Measurements from ENCODE around the gene PLXNA4. TPM values are rescaled to one million over a fixed set of nuclear protein-coding genes. Genes with fewer than 3 reads are reported as not detected.

The PLXNA4 gene
- total RNA-seq, 1 donor from 2014 or later, result 14.0 TPM

GRCh38 chr7:132228240-132228639 lies 348.0 kb downstream of the PLXNA4 start:
- intact Hi-C loops (cut with DNase I), result no loop called here
- no peak overlapping the region for H3K4me3 ChIP-seq
- H3K9me3 ChIP-seq, result no peaks in the 10 kb centered on the region
- DNase-seq (ENCODE audit: extremely low spot score in 2 of 2), result no peak
- TF ChIP-seq POLR2A (IDR thresholded peaks at IDR 0.05) (no peak), CTCF (IDR thresholded peaks at IDR 0.05) (no peak), POLR2AphosphoS5 (IDR thresholded peaks at IDR 0.05; ENCODE audit: insufficient read depth in 1 of 2, low read depth in 1 of 2) (no peak)
- no peaks in the 10 kb centered on the region for H3K36me3 ChIP-seq
- H3K27me3 ChIP-seq, result no peaks in the 10 kb centered on the region
- H3K27ac ChIP-seq, result no peak overlapping the region
- no peaks in the 10 kb centered on the region for H3K4me1 ChIP-seq

GRCh38 chr7:132226957-132227290 lies 349.3 kb downstream of the PLXNA4 start:
- no peak overlapping the region for H3K4me3 ChIP-seq
- intact Hi-C loops (cut with DNase I), result no loop called here
- H3K27me3 ChIP-seq, result no peaks in the 10 kb centered on the region
- H3K36me3 ChIP-seq, result no peaks in the 10 kb centered on the region
- no peak for DNase-seq (ENCODE audit: extremely low spot score in 2 of 2)
- no peaks in the 10 kb centered on the region for H3K9me3 ChIP-seq
- H3K4me1 ChIP-seq, result no peaks in the 10 kb centered on the region
- H3K27ac ChIP-seq, result no peak overlapping the region
- TF ChIP-seq POLR2A (IDR thresholded peaks at IDR 0.05), result no peak
- TF ChIP-seq CTCF (IDR thresholded peaks at IDR 0.05), result no peak
- no peak for TF ChIP-seq POLR2AphosphoS5 (IDR thresholded peaks at IDR 0.05; ENCODE audit: insufficient read depth in 1 of 2, low read depth in 1 of 2)

- no peaks in the 10 kb centered on the region for H3K9me3 ChIP-seq
- no peaks in the 10 kb centered on the region for H3K4me1 ChIP-seq
- no peaks in the 10 kb centered on the region for H3K27me3 ChIP-seq
- no peak overlapping the region for H3K4me3 ChIP-seq
- no peaks in the 10 kb centered on the region for H3K36me3 ChIP-seq
- no peak overlapping the region for H3K27ac ChIP-seq
- TF ChIP-seq POLR2AphosphoS5 (IDR thresholded peaks at IDR 0.05; ENCODE audit: insufficient read depth in 1 of 2, low read depth in 1 of 2) (no peak), POLR2A (IDR thresholded peaks at IDR 0.05) (no peak), CTCF (IDR thresholded peaks at IDR 0.05) (no peak)
- no peak for DNase-seq (ENCODE audit: extremely low spot score in 2 of 2)
- intact Hi-C loops (cut with DNase I), result no loop called here
These were observed 350.0 kb downstream of the PLXNA4 start for GRCh38 chr7:132226046-132226956.

- H3K27ac ChIP-seq, result no peak overlapping the region
- H3K4me3 ChIP-seq, result no peak overlapping the region
- H3K4me1 ChIP-seq, result no peaks in the 10 kb centered on the region
- intact Hi-C loops (cut with DNase I), result no loop called here
- no peaks in the 10 kb centered on the region for H3K36me3 ChIP-seq
- DNase-seq (ENCODE audit: extremely low spot score in 2 of 2), result no peak
- H3K27me3 ChIP-seq, result no peaks in the 10 kb centered on the region
- H3K9me3 ChIP-seq, result no peaks in the 10 kb centered on the region
- no peak for TF ChIP-seq POLR2AphosphoS5 (IDR thresholded peaks at IDR 0.05; ENCODE audit: insufficient read depth in 1 of 2, low read depth in 1 of 2)
- TF ChIP-seq CTCF (IDR thresholded peaks at IDR 0.05), result no peak
- TF ChIP-seq POLR2A (IDR thresholded peaks at IDR 0.05), result no peak
These were observed 350.8 kb downstream of the PLXNA4 start for GRCh38 chr7:132225216-132226030.

Measured in vagina (tissue), 2 donors.